Measurements from ENCODE around the gene ENPP5. TPM values are rescaled to one million over a fixed set of nuclear protein-coding genes. Genes with fewer than 3 reads are reported as not detected.

Gene ENPP5
- total and polyA plus RNA-seq, 2 of the 4 experiments (the other 2 are of a cell fraction) = under 0.01 TPM; not detected in 1

DNA sequence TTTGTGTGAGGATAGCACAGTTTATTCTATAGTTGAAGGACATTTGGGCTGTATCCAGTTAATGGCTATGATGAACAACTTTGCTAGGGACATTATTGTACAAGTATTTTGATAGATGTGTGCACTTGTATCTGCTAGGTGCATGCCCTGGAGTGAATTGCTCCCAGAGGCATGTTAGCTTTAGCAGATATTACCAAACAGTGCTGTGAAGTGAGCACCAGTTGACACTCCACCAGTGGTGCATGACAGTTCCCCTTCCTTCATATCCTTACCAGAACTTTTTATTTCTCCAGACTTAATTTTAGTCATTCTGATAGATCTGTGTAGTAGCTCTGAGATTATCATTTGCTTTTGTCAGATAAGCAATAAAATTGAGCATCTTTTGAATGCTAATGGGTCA lies 48.9 kb upstream of the ENPP5 start (continued):
- no peak for TF ChIP-seq FOS (IDR thresholded peaks at IDR 0.05; ENCODE audit: low read depth, low read length)
- TF ChIP-seq MAFK (IDR thresholded peaks at IDR 0.05; ENCODE audit: low read depth, low read length) = no peak
- TF ChIP-seq MXI1 (IDR thresholded peaks at IDR 0.05; ENCODE audit: borderline replicate concordance, low read depth, low read length) = no peak

DNA sequence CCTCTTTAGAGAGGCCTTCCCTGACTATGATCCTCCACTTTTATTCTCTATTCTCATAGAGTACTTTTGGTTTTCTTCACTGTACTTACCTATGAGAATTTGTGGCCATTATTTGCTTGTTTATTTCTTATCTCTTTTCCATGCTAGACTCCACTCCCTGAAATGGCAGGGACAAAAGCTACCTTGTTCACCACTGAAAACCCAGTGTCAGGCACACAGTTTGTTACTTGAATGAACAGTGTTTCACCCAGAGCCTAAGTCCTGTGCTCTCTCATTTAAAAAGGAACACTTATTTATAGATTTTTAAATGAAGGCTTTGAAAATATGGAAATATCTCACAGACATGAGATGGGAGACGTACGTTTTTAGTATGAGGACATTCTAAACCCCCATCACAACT lies 47.7 kb upstream of the ENPP5 start:
- in situ Hi-C loops (cut with MboI; ENCODE audit: low sequenced_read_pairs) = no loop called here
- Histone ChIP-seq H3K27ac (ENCODE audit: insufficient read depth, low read length) (no peak overlapping the region), H3K27me3 (ENCODE audit: control insufficient read depth, insufficient read depth, low read length) (no peaks in the 10 kb centered on the region), H2AFZ (replicated peaks; ENCODE audit: low read length, poor library complexity) (no peak overlapping the region), H3K79me1 (ENCODE audit: low read depth in 1 of 2, low read length in 2 of 2) (no peaks in the 10 kb centered on the region), H3K9me3 (ENCODE audit: control insufficient read depth, insufficient read depth, low read length) (no peaks in the 10 kb centered on the region), H4K20me1 (ENCODE audit: insufficient read depth, low read length) (no peaks in the 10 kb centered on the region), H4K91ac (ENCODE audit: insufficient read depth, low read depth, low read length) (no peak overlapping the region), H2BK120ac (ENCODE audit: low read depth, low read length) (no peak overlapping the region), H3K4me1 (ENCODE audit: control insufficient read depth, insufficient read depth, low read length) (no peaks in the 10 kb centered on the region), H4K5ac (ENCODE audit: low read depth, low read length) (no peak overlapping the region), H3K14ac (replicated peaks; ENCODE audit: low read depth, low read length) (no peak overlapping the region), H3K9me1 (ENCODE audit: insufficient read depth, low read length) (no peaks in the 10 kb centered on the region), H2AK5ac (ENCODE audit: low read depth, low read length) (no peak overlapping the region), H2AK9ac (replicated peaks; ENCODE audit: low read depth, low read length, poor library complexity) (no peak overlapping the region), H3K4me3 (ENCODE audit: insufficient read depth, low read depth, low read length) (no peak overlapping the region), H3K36me3 (ENCODE audit: control insufficient read depth, insufficient read depth, low read length) (no peaks in the 10 kb centered on the region), H3K4me2 (ENCODE audit: low read depth, low read length) (no peak overlapping the region), H3K23ac (ENCODE audit: low read depth, low read length) (no peak overlapping the region), H3K4ac (ENCODE audit: low read depth, low read length) (no peak overlapping the region), H2BK15ac (ENCODE audit: low read depth, low read length) (no peak overlapping the region), H2BK20ac (ENCODE audit: low read depth, low read length) (no peak overlapping the region), H3K9ac (ENCODE audit: low read depth, low read length) (no peak overlapping the region), H3K18ac (ENCODE audit: low read depth, low read length) (no peak overlapping the region), H3K56ac (ENCODE audit: extremely low read depth, insufficient read depth, low read length) (no peak overlapping the region), H4K8ac (ENCODE audit: low read depth in 2 of 2, low read length in 2 of 2) (no peak overlapping the region), H2BK5ac (ENCODE audit: low read depth, low read length, poor library complexity, severe bottlenecking) (no peak overlapping the region)
- WGBS, 2 experiments (ENCODE audit: extremely low coverage in 2 of 2, insufficient read length in 1 of 2) = no CpG with 5 or more reads among the region's 2 CpGs
- DNase-seq (no peak), ATAC-seq (ENCODE audit: low read depth) (no peak)
- ChIA-PET POLR2A (ENCODE audit: unreplicated experiment) (no interaction called here), CTCF (no interaction called here)
- intact Hi-C loops (cut with micrococcal nuclease) = no loop called here
- TF ChIP-seq NFE2L2 (IDR thresholded peaks at IDR 0.05; ENCODE audit: low read depth, low read length) (no peak), FOS (IDR thresholded peaks at IDR 0.05; ENCODE audit: low read depth, low read length) (no peak), MAZ (IDR thresholded peaks at IDR 0.05; ENCODE audit: borderline replicate concordance, low read depth, low read length) (no peak), RFX5 (IDR thresholded peaks at IDR 0.05; ENCODE audit: low read depth, low read length) (no peak), MAFK (IDR thresholded peaks at IDR 0.05; ENCODE audit: low read depth, low read length) (no peak), CEBPB (IDR thresholded peaks at IDR 0.05; ENCODE audit: low read depth, low read length) (no peak)
- TF ChIP-seq, protein P1, sequence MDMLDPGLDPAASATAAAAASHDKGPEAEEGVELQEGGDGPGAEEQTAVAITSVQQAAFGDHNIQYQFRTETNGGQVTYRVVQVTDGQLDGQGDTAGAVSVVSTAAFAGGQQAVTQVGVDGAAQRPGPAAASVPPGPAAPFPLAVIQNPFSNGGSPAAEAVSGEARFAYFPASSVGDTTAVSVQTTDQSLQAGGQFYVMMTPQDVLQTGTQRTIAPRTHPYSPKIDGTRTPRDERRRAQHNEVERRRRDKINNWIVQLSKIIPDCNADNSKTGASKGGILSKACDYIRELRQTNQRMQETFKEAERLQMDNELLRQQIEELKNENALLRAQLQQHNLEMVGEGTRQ (IDR thresholded peaks at IDR 0.05; ENCODE audit: low read depth, low read length) = no peak
- no TSS peak for BruUV-seq (replicated peaks)
- dilution Hi-C loops (cut with HindIII; ENCODE audit: low sequenced_read_pairs, unreplicated experiment) = no loop called here
